ENCODE data around the gene CDC14A.

GRCh38 chr1:100463791-100464424 is 111.6 kb downstream of the CDC14A start:
- TF ChIP-seq CTCF (conservative IDR thresholded peaks at IDR 0.05; ENCODE audit: low read length) (peak; percentile 91), EZH2phosphoT487 (IDR thresholded peaks at IDR 0.05; ENCODE audit: borderline replicate concordance, low read depth, low read length) (no peak)
